Panc1 (cell line): Measurements from ENCODE around the gene MACROD1. TPM values are rescaled to one million over a fixed set of nuclear protein-coding genes. Genes with fewer than 3 reads are reported as not detected.
A peak's percentile ranks its signal among the peaks of the same experiment; 100 is the strongest.

Experiments used
- ATAC-seq: fragments of 200-7000 bp; cut with Tn5 transposase; 2 replicates; pipeline ENCODE4 v1.9.1; 2020; ENCODE audit warnings: mild to moderate bottlenecking, moderate library complexity
- BruUV-seq: library from RNA; stranded (reverse); fragments of 400-500 nt; replicated peaks from 2 replicates; lab custom pipeline; 2021; lab: Mats Ljungman, UMichigan
- CTCF ChIA-PET: fragments of 300-600 bp; sonication (Branson Sonifier 250); formaldehyde crosslinking; loops from one replicate; lab custom pipeline; 2022; ENCODE audit warnings: antibody characterized with exemption; lab: Charles Lee
- POLR2A ChIA-PET: fragments of 300-600 bp; sonication (Branson Sonifier 250); formaldehyde crosslinking; loops from one replicate; lab custom pipeline; 2022; ENCODE audit warnings: antibody characterized with exemption; lab: Charles Lee
- DNase-seq: peaks from one replicate; pipeline ENCODE4 v3.0.0-alpha.2; 2010; ENCODE audit warnings: low read depth, low spot score
- H3K27ac ChIP-seq: 2 replicates; pipeline ENCODE4 v1.5.1; 2011; ENCODE audit warnings: mild to moderate bottlenecking, low read length, inconsistent platforms
- H3K27me3 ChIP-seq: fragments of 200-500 bp; sonication (Bioruptor generic); 2 replicates; pipeline ENCODE4 v1.6.0; 2014; ENCODE audit warnings: low read length, inconsistent platforms; ENCODE audit not compliant: control insufficient read depth, insufficient read depth
- H3K36me3 ChIP-seq: fragments of 200-500 bp; sonication (Bioruptor generic); 2 replicates; pipeline ENCODE4 v1.5.1; 2014; ENCODE audit warnings: inconsistent platforms, mild to moderate bottlenecking, low read length, moderate library complexity; ENCODE audit not compliant: control insufficient read depth, insufficient read depth
- H3K4me1 ChIP-seq: 2 replicates; pipeline ENCODE4 v1.5.1; 2011; ENCODE audit warnings: inconsistent platforms, mild to moderate bottlenecking, low read length, moderate library complexity; ENCODE audit not compliant: control insufficient read depth, insufficient read depth
- H3K4me3 ChIP-seq, 2 experiments: 2 replicates each; pipeline ENCODE4 v1.5.1; 2011 to 2012; ENCODE audit warnings: low read depth in 2 of 2, low read length in 2 of 2, mild to moderate bottlenecking in 2 of 2, inconsistent platforms in 1 of 2, moderate library complexity in 1 of 2
- H3K9me3 ChIP-seq: fragments of 200-500 bp; sonication (Bioruptor generic); 2 replicates; pipeline ENCODE4 v1.5.1; 2014; ENCODE audit warnings: low read depth, mild to moderate bottlenecking, inconsistent platforms, low read length, moderate library complexity; ENCODE audit not compliant: control insufficient read depth, insufficient read depth
- POLR2AphosphoS5 ChIP-seq: IDR thresholded peaks from 2 replicates; pipeline ENCODE4 v1.6.1; 2012; ENCODE audit warnings: mild to moderate bottlenecking, low read depth, low read length, moderate library complexity
- REST ChIP-seq, 2 experiments: IDR thresholded peaks; 2 replicates each; pipeline ENCODE4 v1.6.1; 2011 to 2012; ENCODE audit warnings: low read depth in 2 of 2, control low read depth in 1 of 2, low read length in 1 of 2, mild to moderate bottlenecking in 1 of 2, moderate library complexity in 1 of 2; ENCODE audit not compliant: insufficient read depth in 1 of 2
- SIN3A ChIP-seq: IDR thresholded peaks from 2 replicates; pipeline ENCODE4 v1.6.1; 2012; ENCODE audit warnings: low read depth, mild to moderate bottlenecking, low read length, moderate library complexity, borderline replicate concordance; ENCODE audit not compliant: insufficient read depth
- TCF7L2 ChIP-seq: IDR thresholded peaks from 2 replicates; pipeline ENCODE4 v1.6.1; 2011; ENCODE audit warnings: mild to moderate bottlenecking, low read depth, low read length, inconsistent platforms
- in situ Hi-C: cut with HindIII; loops from 2 replicates; pipeline ENCODE4 v1.10.0; 2016; ENCODE audit warnings: low sequenced_read_pairs, low pct_unique_long_range_greater_than_20kb
- intact Hi-C: fragments of 100-400 bp; cut with micrococcal nuclease; formaldehyde crosslinking; loops from one replicate; pipeline ENCODE4 v1.10.0; 2022; ENCODE audit not compliant: unreplicated experiment
- total RNA-seq: library from RNA; stranded (reverse); gene quantifications from one replicate; pipeline ENCODE4 v1.2.1, GENCODE V29; 2021; ENCODE audit not compliant: unreplicated experiment
- TF ChIP-seq, protein P1 (sequence below): fragments of 450-650 bp; IDR thresholded peaks from 2 replicates; pipeline ENCODE4 v1.5.1; 2017; ENCODE audit warnings: mild to moderate bottlenecking

MACROD1 gene
- total RNA-seq, 1 experiment from 2014 or later, result 16.8 TPM

GRCh38 chr11:64004590-64004984, 161.3 kb downstream of the MACROD1 start:
- Histone ChIP-seq H3K4me1 (peaks cover 64% of the 10 kb centered on the region), H3K27ac (no peak overlapping the region), H3K36me3 (no peaks in the 10 kb centered on the region), H3K9me3 (no peaks in the 10 kb centered on the region), H3K27me3 (no peaks in the 10 kb centered on the region), H3K4me3 (no peak overlapping the region)
- in situ Hi-C loops (loop anchor here (10.0 kb wide), 1 partner anchor 70 kb away; no protein-coding TSS in a partner anchor), intact Hi-C loops (no loop called here)
- ChIA-PET POLR2A (no interaction called here), CTCF (no interaction called here)
- ATAC-seq (no peak), DNase-seq (no peak)
- TF ChIP-seq REST (IDR thresholded peaks at IDR 0.05; ENCODE audit: insufficient read depth in 1 of 2, low read depth in 2 of 2, low read length in 1 of 2) (no peak), POLR2AphosphoS5 (no peak), TCF7L2 (no peak), SIN3A (no peak)
- TF ChIP-seq, protein P1, sequence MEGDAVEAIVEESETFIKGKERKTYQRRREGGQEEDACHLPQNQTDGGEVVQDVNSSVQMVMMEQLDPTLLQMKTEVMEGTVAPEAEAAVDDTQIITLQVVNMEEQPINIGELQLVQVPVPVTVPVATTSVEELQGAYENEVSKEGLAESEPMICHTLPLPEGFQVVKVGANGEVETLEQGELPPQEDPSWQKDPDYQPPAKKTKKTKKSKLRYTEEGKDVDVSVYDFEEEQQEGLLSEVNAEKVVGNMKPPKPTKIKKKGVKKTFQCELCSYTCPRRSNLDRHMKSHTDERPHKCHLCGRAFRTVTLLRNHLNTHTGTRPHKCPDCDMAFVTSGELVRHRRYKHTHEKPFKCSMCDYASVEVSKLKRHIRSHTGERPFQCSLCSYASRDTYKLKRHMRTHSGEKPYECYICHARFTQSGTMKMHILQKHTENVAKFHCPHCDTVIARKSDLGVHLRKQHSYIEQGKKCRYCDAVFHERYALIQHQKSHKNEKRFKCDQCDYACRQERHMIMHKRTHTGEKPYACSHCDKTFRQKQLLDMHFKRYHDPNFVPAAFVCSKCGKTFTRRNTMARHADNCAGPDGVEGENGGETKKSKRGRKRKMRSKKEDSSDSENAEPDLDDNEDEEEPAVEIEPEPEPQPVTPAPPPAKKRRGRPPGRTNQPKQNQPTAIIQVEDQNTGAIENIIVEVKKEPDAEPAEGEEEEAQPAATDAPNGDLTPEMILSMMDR, result no peak
- no TSS peak for BruUV-seq

DNA sequence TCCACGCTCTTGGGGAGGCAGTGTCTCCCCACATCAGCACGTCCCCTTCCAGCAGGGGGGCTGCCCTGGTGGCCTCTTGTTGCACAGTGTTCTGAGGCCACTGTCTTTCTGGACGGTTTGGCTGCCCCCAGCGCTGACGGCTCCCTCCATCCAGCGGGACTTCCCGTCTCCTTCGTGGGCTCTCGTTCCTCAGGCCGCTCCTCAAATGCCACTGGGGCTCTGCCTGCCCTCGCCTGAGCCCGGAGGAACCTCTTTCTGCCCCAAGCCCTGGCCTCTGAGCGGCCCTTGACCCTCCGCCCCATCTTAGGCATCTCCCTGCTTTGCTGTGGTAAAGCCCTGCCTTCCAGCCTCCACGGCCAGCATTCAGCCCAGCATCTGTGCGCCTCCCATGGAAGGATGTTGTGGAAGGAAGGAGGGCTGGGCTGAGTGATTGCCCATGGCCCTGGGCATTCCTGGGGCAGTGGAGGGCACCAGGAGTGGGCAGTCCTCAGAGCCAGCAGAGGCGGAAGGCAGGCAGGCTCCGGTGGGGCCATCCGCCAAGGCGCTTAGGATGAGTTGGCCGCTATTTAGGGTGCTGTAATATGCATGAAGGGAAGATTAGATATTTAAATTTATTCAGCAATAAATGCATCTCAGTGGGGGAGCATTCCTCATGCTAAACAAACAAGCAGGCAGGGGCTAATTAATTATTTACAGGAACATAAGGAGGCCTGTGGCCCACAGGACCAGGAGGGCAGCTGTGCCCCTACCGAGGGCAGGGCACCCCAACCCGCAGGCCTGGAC, 161.9 kb downstream of the MACROD1 start:
- no TSS peak for BruUV-seq
- Histone ChIP-seq H3K4me1 (peaks cover 61% of the 10 kb centered on the region), H3K27me3 (no peaks in the 10 kb centered on the region), H3K27ac (peak overlapping the region; percentile 46), H3K4me3 (no peak overlapping the region), H3K9me3 (no peaks in the 10 kb centered on the region), H3K36me3 (no peaks in the 10 kb centered on the region)
- intact Hi-C loops, result no loop called here
- ChIA-PET POLR2A (interaction anchor here (0.7 kb wide), 1 partner anchor 822 kb away, joined by 4 read pairs; no protein-coding TSS in a partner anchor), CTCF (interaction anchor here (1.5 kb wide), 1 partner anchor 145 kb away, joined by 5 read pairs; no protein-coding TSS in a partner anchor)
- in situ Hi-C loops, result loop anchor here (10.0 kb wide), 1 partner anchor 71 kb away; no protein-coding TSS in a partner anchor
- TF ChIP-seq POLR2AphosphoS5, result 0 out of 2 replicates have a peak, but pooled peaks have one; percentile 19
- TF ChIP-seq, protein P1, result no peak
- peak; percentile 10 for ATAC-seq
- no peak for DNase-seq
